ENCODE measurements around the gene BOC.

BOC gene

DNA sequence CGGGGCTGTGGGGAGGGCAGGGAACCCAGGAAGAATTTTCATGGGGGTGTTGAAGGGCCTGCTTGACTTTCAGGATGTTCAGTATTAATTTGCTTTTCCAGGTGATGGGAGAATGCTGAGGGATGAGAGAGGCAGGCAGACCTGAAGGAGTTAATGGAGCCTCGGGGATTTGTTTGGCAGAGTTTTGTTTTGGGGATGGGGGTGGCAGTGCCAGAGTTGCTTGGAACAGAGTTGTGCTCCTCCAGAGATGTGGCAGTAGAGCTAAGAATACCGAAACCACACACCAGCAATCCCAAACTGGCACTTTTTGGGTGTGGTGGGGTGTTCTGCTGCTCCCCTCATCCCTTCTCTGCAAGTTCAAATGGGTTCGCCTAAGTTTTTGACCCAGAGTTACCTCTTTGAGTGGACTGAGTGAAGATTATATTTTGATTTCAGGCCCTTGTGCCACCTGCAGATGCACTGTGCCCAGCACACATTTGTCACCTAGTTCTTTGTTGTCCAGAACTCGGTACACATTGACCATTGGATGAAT lies 1.6 kb downstream of the BOC start:
- H3K36me3 ChIP-seq (ENCODE audit: control insufficient read depth in 2 of 2, insufficient read depth in 2 of 2, low read length in 2 of 2), result no peaks in the 10 kb centered on the region
- H3K27ac ChIP-seq (ENCODE audit: low read depth in 2 of 2, low read length in 2 of 2), result peak overlapping the region; percentile 54 to 65
- H3K27me3 ChIP-seq (ENCODE audit: control insufficient read depth in 2 of 2, insufficient read depth in 2 of 2, low read length in 2 of 2), result peaks cover 14 to 26% of the 10 kb centered on the region in 2 donors
- H3K9ac ChIP-seq (ENCODE audit: low read depth in 1 of 2, low read length in 2 of 2), result peak overlapping the region; percentile 20 to 63
- H3K4me1 ChIP-seq (ENCODE audit: control insufficient read depth in 2 of 2, insufficient read depth in 2 of 2, low read length in 2 of 2), result peaks cover 0 to 8% of the 10 kb centered on the region in 2 donors
- peak overlapping the region; percentile 64 to 72 for H3K4me3 ChIP-seq (ENCODE audit: low read length in 2 of 2)
- H3K9me3 ChIP-seq (ENCODE audit: control insufficient read depth in 2 of 2, low read length in 2 of 2), result no peaks in the 10 kb centered on the region

- no peaks in the 10 kb centered on the region for H3K36me3 ChIP-seq (ENCODE audit: control insufficient read depth in 2 of 2, insufficient read depth in 2 of 2, low read length in 2 of 2)
- peaks cover 0 to 8% of the 10 kb centered on the region in 2 donors for H3K4me1 ChIP-seq (ENCODE audit: control insufficient read depth in 2 of 2, insufficient read depth in 2 of 2, low read length in 2 of 2)
- no peak overlapping the region for H3K4me3 ChIP-seq (ENCODE audit: low read length in 2 of 2)
- H3K27ac ChIP-seq (ENCODE audit: low read depth in 2 of 2, low read length in 2 of 2), result no peak overlapping the region
- peaks cover 14 to 26% of the 10 kb centered on the region in 2 donors for H3K27me3 ChIP-seq (ENCODE audit: control insufficient read depth in 2 of 2, insufficient read depth in 2 of 2, low read length in 2 of 2)
- no peaks in the 10 kb centered on the region for H3K9me3 ChIP-seq (ENCODE audit: control insufficient read depth in 2 of 2, low read length in 2 of 2)
- H3K9ac ChIP-seq (ENCODE audit: low read depth in 1 of 2, low read length in 2 of 2), result no peak overlapping the region
Observed at GRCh38 chr3:113213896-113214587, 2.7 kb downstream of the BOC start.

- Histone ChIP-seq H3K9ac (ENCODE audit: low read depth in 1 of 2, low read length in 2 of 2) (no peak overlapping the region), H3K9me3 (ENCODE audit: control insufficient read depth in 2 of 2, low read length in 2 of 2) (no peaks in the 10 kb centered on the region), H3K4me1 (ENCODE audit: control insufficient read depth in 2 of 2, insufficient read depth in 2 of 2, low read length in 2 of 2) (peaks cover 0 to 8% of the 10 kb centered on the region in 2 donors), H3K27me3 (ENCODE audit: control insufficient read depth in 2 of 2, insufficient read depth in 2 of 2, low read length in 2 of 2) (peaks cover 12 to 26% of the 10 kb centered on the region in 2 donors), H3K4me3 (ENCODE audit: low read length in 2 of 2) (no peak overlapping the region), H3K36me3 (ENCODE audit: control insufficient read depth in 2 of 2, insufficient read depth in 2 of 2, low read length in 2 of 2) (no peaks in the 10 kb centered on the region), H3K27ac (ENCODE audit: low read depth in 2 of 2, low read length in 2 of 2) (no peak overlapping the region)
Observed at GRCh38 chr3:113214917-113215595, 3.7 kb downstream of the BOC start.

DNA sequence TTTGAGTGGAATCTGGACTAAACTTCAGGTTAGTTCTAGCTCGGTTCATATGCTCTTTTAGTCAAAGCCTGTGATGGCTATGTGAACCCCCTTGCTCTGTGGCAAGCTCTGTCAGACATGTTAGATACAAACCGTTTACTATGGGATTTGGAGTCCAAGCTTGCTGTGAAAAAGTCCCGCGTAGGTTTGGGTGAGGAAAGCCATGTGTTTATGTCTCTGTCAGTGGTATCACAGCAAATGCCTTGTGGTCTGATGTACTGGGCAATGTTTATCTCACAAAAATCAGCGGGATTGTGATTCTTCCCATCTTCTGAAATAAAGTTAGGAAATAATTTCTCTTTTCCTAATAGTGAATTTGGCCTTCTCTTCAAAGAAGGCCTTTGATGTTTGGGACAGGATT lies 5.0 kb downstream of the BOC start:
- Histone ChIP-seq H3K27me3 (ENCODE audit: control insufficient read depth in 2 of 2, insufficient read depth in 2 of 2, low read length in 2 of 2) (peaks cover 12 to 16% of the 10 kb centered on the region in 2 donors), H3K4me3 (ENCODE audit: low read length in 2 of 2) (no peak overlapping the region), H3K9me3 (ENCODE audit: control insufficient read depth in 2 of 2, low read length in 2 of 2) (no peaks in the 10 kb centered on the region), H3K36me3 (ENCODE audit: control insufficient read depth in 2 of 2, insufficient read depth in 2 of 2, low read length in 2 of 2) (no peaks in the 10 kb centered on the region), H3K4me1 (ENCODE audit: control insufficient read depth in 2 of 2, insufficient read depth in 2 of 2, low read length in 2 of 2) (peaks cover 0 to 8% of the 10 kb centered on the region in 2 donors), H3K27ac (ENCODE audit: low read depth in 2 of 2, low read length in 2 of 2) (no peak overlapping the region), H3K9ac (ENCODE audit: low read depth in 1 of 2, low read length in 2 of 2) (no peak overlapping the region)

GRCh38 chr3:113218011-113218680 lies 6.8 kb downstream of the BOC start:
- Histone ChIP-seq H3K9me3 (ENCODE audit: control insufficient read depth in 2 of 2, low read length in 2 of 2) (no peaks in the 10 kb centered on the region), H3K4me3 (ENCODE audit: low read length in 2 of 2) (no peak overlapping the region), H3K9ac (ENCODE audit: low read depth in 1 of 2, low read length in 2 of 2) (no peak overlapping the region), H3K27me3 (ENCODE audit: control insufficient read depth in 2 of 2, insufficient read depth in 2 of 2, low read length in 2 of 2) (peaks cover 5 to 7% of the 10 kb centered on the region in 2 donors), H3K27ac (ENCODE audit: low read depth in 2 of 2, low read length in 2 of 2) (no peak overlapping the region), H3K36me3 (ENCODE audit: control insufficient read depth in 2 of 2, insufficient read depth in 2 of 2, low read length in 2 of 2) (no peaks in the 10 kb centered on the region), H3K4me1 (ENCODE audit: control insufficient read depth in 2 of 2, insufficient read depth in 2 of 2, low read length in 2 of 2) (peaks cover 0 to 4% of the 10 kb centered on the region in 2 donors)

DNA sequence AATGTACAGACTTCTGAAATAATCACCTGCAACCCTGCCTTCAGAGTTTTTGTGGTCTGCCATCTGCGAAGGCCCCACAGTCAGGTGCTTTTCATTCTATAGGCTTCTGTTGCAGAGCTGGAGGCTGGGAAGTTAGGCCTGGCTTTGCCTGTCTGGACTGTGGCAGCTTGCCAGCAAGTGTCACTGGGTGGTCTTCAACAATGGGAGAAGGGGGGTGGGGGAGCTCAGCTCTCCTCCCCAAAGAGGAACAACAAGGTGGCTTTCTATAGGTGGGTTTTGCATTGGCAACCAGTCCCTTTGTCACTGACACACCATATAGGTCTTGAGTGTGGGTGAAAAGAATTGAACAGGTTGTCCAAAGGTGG lies 7.3 kb downstream of the BOC start:
- Histone ChIP-seq H3K9me3 (ENCODE audit: control insufficient read depth in 2 of 2, low read length in 2 of 2) (no peaks in the 10 kb centered on the region), H3K27me3 (ENCODE audit: control insufficient read depth in 2 of 2, insufficient read depth in 2 of 2, low read length in 2 of 2) (peaks cover 3 to 4% of the 10 kb centered on the region in 2 donors), H3K9ac (ENCODE audit: low read depth in 1 of 2, low read length in 2 of 2) (no peak overlapping the region), H3K27ac (ENCODE audit: low read depth in 2 of 2, low read length in 2 of 2) (no peak overlapping the region), H3K36me3 (ENCODE audit: control insufficient read depth in 2 of 2, insufficient read depth in 2 of 2, low read length in 2 of 2) (no peaks in the 10 kb centered on the region), H3K4me3 (ENCODE audit: low read length in 2 of 2) (no peak overlapping the region), H3K4me1 (ENCODE audit: control insufficient read depth in 2 of 2, insufficient read depth in 2 of 2, low read length in 2 of 2) (peaks cover 0 to 4% of the 10 kb centered on the region in 2 donors)

DNA sequence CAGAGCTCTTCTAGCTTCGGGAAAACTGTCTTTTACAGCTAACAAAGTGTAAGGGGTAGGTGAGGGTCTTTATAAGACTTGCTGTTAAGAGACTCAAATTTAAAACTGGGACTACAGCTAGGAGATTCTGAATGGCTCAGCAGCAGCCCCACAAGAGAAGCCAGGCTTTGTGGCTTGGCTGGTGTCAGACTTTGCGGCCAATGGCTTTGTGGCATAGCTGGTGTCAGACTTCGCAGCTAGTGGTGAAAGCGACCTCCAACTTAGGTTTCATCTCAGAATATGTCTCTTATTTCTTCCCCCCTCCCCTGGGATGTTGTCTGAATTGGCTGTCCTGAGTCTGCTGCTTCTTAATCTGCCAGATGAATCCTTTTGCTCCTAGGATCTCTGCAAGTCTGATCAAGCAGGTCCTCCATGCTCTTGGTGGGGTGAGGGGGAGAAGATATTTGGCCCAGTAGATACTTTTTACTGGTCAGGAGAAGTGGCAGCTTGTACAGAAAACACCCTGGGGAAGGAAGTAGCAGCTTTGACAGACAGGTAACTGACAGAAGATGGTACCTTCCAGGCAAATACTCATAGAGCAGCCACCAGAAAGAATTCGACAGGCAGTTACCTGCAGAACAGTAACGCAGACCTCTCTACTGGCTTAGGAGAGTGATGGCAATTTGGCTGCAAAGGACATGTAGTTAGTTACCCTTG lies 8.4 kb downstream of the BOC start:
- peaks cover 0 to 4% of the 10 kb centered on the region in 2 donors for H3K4me1 ChIP-seq (ENCODE audit: control insufficient read depth in 2 of 2, insufficient read depth in 2 of 2, low read length in 2 of 2)
- H3K9me3 ChIP-seq (ENCODE audit: control insufficient read depth in 2 of 2, low read length in 2 of 2), result no peaks in the 10 kb centered on the region
- H3K27ac ChIP-seq (ENCODE audit: low read depth in 2 of 2, low read length in 2 of 2), result no peak overlapping the region
- H3K4me3 ChIP-seq (ENCODE audit: low read length in 2 of 2), result no peak overlapping the region
- H3K36me3 ChIP-seq (ENCODE audit: control insufficient read depth in 2 of 2, insufficient read depth in 2 of 2, low read length in 2 of 2), result no peaks in the 10 kb centered on the region
- no peak overlapping the region for H3K9ac ChIP-seq (ENCODE audit: low read depth in 1 of 2, low read length in 2 of 2)
- no peaks in the 10 kb centered on the region for H3K27me3 ChIP-seq (ENCODE audit: control insufficient read depth in 2 of 2, insufficient read depth in 2 of 2, low read length in 2 of 2)

DNA sequence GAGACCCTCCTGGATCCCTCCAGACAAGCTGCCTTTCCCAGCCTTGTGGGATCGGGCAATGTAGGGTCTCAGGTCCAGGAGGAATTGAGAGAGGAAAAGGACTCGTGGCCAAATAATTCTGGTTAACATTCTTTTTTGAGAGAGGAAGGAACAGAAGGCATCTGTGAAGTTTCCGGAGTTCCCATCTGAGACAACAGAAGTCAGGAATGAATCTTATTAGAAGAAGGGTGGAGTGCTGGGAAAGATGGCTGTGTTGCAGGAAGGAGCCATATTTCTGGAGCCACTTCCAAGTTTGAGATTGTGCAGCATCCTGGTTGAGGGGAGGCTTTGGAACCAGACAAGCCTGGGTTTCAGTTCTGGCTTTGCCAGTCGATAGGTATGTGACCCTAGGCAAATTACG lies 9.4 kb downstream of the BOC start:
- H3K27ac ChIP-seq (ENCODE audit: low read depth in 2 of 2, low read length in 2 of 2), result no peak overlapping the region
- H3K9ac ChIP-seq (ENCODE audit: low read depth in 1 of 2, low read length in 2 of 2), result no peak overlapping the region
- no peaks in the 10 kb centered on the region for H3K27me3 ChIP-seq (ENCODE audit: control insufficient read depth in 2 of 2, insufficient read depth in 2 of 2, low read length in 2 of 2)
- H3K9me3 ChIP-seq (ENCODE audit: control insufficient read depth in 2 of 2, low read length in 2 of 2), result no peaks in the 10 kb centered on the region
- no peak overlapping the region for H3K4me3 ChIP-seq (ENCODE audit: low read length in 2 of 2)
- no peaks in the 10 kb centered on the region for H3K36me3 ChIP-seq (ENCODE audit: control insufficient read depth in 2 of 2, insufficient read depth in 2 of 2, low read length in 2 of 2)
- peaks cover 0 to 4% of the 10 kb centered on the region in 2 donors for H3K4me1 ChIP-seq (ENCODE audit: control insufficient read depth in 2 of 2, insufficient read depth in 2 of 2, low read length in 2 of 2)

DNA sequence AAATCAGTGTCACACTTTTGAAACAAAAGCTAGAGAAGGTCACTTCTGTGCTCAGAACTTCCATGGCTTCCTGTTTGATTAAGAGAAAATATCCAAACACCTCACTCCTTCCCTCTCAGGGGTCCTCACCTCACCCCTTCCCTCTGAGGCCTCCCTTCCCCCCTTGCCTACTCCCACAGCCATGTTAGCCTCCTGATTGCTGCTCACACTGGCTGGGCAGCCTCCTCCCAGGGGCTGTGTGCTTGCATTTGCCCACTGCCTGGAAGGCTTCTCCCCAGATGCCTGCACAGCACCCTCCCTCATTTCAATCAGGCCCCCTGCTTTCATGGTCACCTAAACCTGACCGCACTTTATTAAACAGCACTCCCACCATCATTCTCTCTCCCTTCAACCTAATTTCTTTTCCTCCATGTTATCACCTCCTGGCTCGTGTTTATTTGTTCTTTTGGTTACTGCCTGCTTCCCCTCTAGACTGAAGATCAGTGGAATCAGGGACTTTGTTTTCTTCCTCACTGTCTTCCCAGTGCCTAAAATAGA lies 10.4 kb downstream of the BOC start:
- H3K4me3 ChIP-seq (ENCODE audit: low read length in 2 of 2), result no peak overlapping the region
- no peak overlapping the region for H3K27ac ChIP-seq (ENCODE audit: low read depth in 2 of 2, low read length in 2 of 2)
- H3K27me3 ChIP-seq (ENCODE audit: control insufficient read depth in 2 of 2, insufficient read depth in 2 of 2, low read length in 2 of 2), result no peaks in the 10 kb centered on the region
- H3K9ac ChIP-seq (ENCODE audit: low read depth in 1 of 2, low read length in 2 of 2), result no peak overlapping the region
- H3K4me1 ChIP-seq (ENCODE audit: control insufficient read depth in 2 of 2, insufficient read depth in 2 of 2, low read length in 2 of 2), result peaks cover 0 to 4% of the 10 kb centered on the region in 2 donors
- no peaks in the 10 kb centered on the region for H3K9me3 ChIP-seq (ENCODE audit: control insufficient read depth in 2 of 2, low read length in 2 of 2)
- H3K36me3 ChIP-seq (ENCODE audit: control insufficient read depth in 2 of 2, insufficient read depth in 2 of 2, low read length in 2 of 2), result no peaks in the 10 kb centered on the region

All from mucosa of rectum (tissue), 2 donors.